Fibroblast of the aortic adventitia (primary cell): ENCODE measurements around the gene SH2D2A. TPM values are rescaled to one million over a fixed set of nuclear protein-coding genes. Genes with fewer than 3 reads are reported as not detected.

Experiments
- DNase-seq: peaks from one replicate; pipeline ENCODE4 v3.0.0-alpha.2; 2010; ENCODE audit warnings: low read depth
- H3K4me3 ChIP-seq: 2 replicates; pipeline ENCODE4 v1.5.1; 2011; ENCODE audit warnings: low read depth, mild to moderate bottlenecking, control low read depth, low read length, moderate library complexity
- total RNA-seq: library from RNA; depleted of rRNA; stranded (reverse); fragments of >200 nt; gene quantifications from 2 replicates; pipeline ENCODE4 v1.2.3, GENCODE V29; 2012; ENCODE audit warnings: low replicate concordance
- TF ChIP-seq, protein P1 (sequence below): IDR thresholded peaks from 2 replicates; pipeline ENCODE4 v1.5.1; 2011; ENCODE audit warnings: mild to moderate bottlenecking, low read length, control low read depth, inconsistent platforms; ENCODE audit not compliant: insufficient read depth

Gene SH2D2A
- total RNA-seq, 1 donor = not detected

DNA sequence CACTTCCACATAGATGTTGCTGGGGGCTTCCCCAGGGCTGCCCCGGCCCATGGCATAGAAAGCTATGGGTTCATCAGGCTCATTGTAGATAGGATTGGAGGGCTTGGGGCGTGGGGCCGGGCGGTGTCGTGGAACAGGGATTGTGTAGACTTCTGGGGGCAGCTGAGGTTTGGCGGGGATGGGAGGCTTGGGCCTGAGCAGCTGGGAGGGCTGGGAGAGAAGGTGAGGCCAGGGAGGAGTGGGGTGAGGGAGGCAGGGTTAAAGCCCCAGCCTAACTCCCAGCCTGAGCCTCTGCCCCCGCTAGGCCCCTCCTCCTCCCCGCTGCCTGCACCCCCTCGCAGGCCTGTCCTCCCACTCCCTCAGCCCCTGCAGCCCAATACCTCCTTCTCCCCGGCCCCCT lies 7.4 kb downstream of the SH2D2A start:
- no peak overlapping the region for H3K4me3 ChIP-seq
- TF ChIP-seq, protein P1, sequence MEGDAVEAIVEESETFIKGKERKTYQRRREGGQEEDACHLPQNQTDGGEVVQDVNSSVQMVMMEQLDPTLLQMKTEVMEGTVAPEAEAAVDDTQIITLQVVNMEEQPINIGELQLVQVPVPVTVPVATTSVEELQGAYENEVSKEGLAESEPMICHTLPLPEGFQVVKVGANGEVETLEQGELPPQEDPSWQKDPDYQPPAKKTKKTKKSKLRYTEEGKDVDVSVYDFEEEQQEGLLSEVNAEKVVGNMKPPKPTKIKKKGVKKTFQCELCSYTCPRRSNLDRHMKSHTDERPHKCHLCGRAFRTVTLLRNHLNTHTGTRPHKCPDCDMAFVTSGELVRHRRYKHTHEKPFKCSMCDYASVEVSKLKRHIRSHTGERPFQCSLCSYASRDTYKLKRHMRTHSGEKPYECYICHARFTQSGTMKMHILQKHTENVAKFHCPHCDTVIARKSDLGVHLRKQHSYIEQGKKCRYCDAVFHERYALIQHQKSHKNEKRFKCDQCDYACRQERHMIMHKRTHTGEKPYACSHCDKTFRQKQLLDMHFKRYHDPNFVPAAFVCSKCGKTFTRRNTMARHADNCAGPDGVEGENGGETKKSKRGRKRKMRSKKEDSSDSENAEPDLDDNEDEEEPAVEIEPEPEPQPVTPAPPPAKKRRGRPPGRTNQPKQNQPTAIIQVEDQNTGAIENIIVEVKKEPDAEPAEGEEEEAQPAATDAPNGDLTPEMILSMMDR = no peak

DNA sequence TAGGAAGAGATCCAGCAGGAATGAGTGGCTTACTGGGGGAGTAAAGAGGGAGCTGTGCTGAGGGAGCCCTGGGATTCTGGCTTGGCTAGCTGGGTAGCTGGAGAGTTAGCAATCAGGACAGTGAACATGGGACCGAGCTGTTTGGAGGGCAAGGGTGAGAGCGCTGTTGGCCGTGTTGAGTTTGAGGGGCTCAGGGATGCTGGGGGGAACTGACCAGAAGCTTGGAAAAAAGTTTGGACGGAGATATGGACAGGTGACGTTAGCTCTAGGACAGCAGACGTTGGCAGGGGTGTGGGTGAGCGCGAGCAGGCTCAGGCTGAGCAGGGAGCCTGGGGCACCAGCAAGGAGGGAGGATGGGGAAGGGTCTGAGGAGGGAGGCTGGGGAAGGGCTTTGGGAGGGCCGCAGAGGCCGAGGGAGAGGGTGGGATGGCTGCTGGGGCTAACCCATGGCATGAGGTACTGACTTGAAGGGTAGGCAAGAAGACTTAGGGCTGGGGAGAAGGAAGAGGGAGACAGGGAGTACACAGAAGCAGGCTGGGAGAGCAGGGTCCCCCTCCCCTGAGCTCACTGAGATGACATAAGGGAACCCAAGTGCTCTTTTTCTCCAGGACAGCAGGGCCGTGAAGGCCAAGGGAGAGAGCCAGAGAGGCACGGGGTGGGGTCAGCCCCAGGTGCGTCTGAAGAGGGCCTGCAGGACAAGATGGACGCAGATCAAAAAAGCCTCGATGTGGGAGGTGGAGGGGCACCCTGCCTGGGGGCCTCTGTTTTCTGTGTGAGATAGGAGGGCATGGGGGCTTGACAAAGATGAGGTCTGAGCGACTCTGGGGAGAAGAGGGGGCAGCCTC lies 8.2 kb downstream of the SH2D2A start:
- no peak for DNase-seq
- H3K4me3 ChIP-seq = no peak overlapping the region
- TF ChIP-seq, protein P1 = no peak

More for the DNA sequence above, 7.4 kb downstream of the SH2D2A start:
- no peak for DNase-seq

DNA sequence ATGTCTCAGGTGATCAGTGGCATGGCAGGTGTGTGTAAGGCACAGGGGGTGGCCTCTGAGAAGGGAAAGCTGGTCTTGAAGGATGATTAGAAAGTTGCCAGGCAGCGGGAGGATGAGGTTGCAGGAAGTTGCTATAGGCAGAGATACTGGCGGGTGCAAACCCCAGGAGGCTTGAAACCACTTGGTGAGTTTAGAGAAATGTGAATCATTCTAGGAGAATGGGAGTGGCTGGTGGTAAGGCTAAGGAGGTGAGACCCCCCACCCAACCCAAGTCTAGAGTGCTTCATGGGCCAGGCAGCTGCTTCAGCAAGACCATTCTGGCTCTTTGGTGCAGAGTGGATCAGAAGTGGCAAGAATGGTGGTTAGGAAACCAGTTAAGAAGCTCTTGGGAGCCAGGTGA lies 9.0 kb downstream of the SH2D2A start:
- TF ChIP-seq, protein P1 = no peak
- DNase-seq = no peak
- no peak overlapping the region for H3K4me3 ChIP-seq

DNA sequence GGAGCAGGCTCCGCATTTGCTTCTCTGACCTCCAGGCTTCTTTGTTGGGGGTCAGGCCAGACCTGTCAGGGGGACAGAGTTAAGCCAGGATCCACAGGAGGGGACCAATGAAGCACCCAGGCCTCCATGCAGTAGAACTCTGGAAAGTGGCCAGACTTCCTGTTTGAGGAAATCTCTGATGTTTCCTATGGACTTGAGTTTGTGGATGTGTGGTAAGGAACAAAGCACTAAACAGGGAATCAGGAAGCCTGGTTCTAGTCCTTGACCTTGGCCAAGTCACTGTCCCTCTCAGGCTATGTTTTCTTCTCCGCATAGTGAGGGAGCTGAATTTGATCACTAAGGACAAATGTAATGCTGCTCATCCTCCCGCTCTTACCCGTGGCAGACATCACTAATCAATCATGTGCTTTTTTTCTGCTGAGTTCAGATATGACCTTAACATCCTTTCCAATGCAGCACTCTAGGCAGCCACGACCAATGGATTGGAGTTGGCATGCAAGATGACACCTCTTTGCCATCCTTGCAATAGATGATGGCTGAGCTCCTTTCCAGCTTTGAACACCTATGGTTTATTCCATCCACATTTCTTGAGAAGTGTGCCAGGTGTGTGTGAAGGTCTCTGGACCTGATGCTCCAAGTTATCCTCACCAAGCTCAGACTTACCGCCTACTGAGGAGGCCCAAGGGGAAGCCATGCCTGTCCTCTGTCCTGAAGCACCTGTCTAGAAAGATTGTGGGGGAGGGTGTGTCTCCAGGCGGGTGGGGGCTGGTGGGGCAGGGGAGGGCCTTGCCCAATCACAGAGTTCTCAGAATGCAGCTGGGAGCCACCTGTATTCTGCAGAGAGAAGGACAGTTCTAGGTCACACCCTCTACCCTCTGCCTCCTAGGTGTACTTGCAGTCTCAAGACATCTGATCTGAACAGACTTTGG lies 9.9 kb downstream of the SH2D2A start:
- TF ChIP-seq, protein P1 = no peak
- no peak for DNase-seq
- no peak overlapping the region for H3K4me3 ChIP-seq

DNA sequence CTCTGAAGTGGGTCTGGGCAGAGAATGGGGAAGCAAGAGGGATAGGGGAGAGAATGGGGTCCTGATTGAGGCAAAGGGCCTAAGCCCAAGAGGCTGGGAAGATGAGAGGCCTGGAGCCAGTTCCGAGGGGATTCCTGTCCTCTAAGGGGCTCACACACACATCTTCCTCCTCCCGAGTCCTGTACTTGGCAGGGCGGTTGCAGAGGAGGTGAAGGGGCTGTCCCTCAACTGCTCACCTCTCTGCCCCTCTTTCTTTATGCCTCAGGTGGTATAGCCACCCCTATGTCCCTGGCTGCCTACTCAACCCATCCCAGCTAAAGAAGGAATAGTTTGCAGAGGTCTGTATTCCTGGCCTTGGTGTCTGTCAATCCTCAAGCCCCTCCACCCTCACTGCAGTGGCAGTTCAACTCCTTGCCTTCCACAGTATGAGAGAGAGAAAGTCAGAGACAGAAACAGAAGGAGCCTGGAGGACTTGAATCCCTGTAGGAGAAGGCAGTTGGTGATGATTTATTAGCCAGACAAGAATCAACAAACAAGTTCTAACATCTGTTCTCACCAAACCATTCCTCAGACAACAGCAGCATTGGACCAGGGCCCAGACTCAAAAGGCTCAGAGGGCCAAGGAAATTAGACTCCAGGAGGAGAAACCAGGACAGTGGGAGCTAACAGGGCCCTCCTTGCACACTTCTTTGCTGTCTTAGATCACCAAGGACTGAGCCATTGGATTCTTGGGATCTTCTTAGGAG lies 10.7 kb downstream of the SH2D2A start:
- peak; percentile 96 for DNase-seq
- TF ChIP-seq, protein P1 = no peak

DNA sequence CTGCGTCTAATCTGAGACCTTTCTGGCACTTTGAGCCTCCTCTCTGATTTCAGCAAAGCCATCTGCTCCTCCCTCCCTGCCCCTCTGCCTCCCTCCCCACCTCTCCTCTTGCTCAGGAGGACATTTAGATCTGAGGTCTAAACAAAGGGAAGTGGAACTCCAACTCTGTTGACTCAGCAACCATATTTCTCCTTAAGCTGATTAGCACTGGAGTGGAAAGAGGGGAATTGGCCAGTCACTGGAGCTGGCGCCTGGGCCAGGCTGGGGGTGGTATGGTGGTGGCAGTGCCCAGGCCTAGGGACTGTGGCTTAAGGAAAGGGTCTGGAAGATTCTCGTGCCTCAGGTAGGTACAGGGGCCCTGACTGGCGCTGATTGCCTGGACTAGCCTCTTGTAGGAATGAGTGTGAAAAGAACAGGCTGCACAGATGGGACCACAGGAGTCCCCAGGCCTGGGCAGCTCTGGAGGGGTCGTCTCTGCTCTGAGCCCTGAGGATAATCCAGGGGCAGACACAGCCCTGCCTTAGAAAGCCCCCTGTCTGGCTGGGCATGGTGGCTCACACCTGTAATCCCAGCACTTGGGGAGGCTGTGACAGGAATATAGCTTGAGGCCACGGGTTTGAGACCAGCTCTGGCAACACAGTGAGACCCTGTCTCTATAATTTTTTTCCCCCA lies 11.9 kb downstream of the SH2D2A start:
- TF ChIP-seq, protein P1 = no peak
- DNase-seq = peak; percentile 65
- no peak overlapping the region for H3K4me3 ChIP-seq

More for the DNA sequence above, 10.7 kb downstream of the SH2D2A start:
- H3K4me3 ChIP-seq = no peak overlapping the region
